DOHH2 (cell line): ENCODE data around the gene PTAR1.

Experiments used
- H3F3A ChIP-seq: fragments of 200-600 bp; sonication (generic), shearing (Covaris generic); 2 replicates; pipeline ENCODE4 v1.6.0; 2016; ENCODE audit warnings: antibody characterized with exemption, mild to moderate bottlenecking; ENCODE audit not compliant: control insufficient read depth, insufficient read depth
- H3K27ac ChIP-seq: fragments of 200-600 bp; sonication (generic); 2 replicates; pipeline ENCODE4 v1.5.1; 2014; ENCODE audit warnings: low read depth, mild to moderate bottlenecking, low read length, moderate library complexity
- H3K27me3 ChIP-seq: fragments of 200-600 bp; sonication (generic); 2 replicates; pipeline ENCODE4 v1.6.1; 2014; ENCODE audit warnings: mild to moderate bottlenecking, low read length, mixed read lengths; ENCODE audit not compliant: control insufficient read depth
- H3K36me3 ChIP-seq: fragments of 200-600 bp; sonication (generic); 2 replicates; pipeline ENCODE4 v1.6.1; 2014; ENCODE audit warnings: mild to moderate bottlenecking, low read length, moderate library complexity, mixed read lengths; ENCODE audit not compliant: control insufficient read depth
- H3K4me1 ChIP-seq: fragments of 200-600 bp; sonication (generic); 2 replicates; pipeline ENCODE4 v1.6.1; 2014; ENCODE audit warnings: mild to moderate bottlenecking, low read length, mixed read lengths; ENCODE audit not compliant: control insufficient read depth
- H3K4me2 ChIP-seq: fragments of 200-600 bp; sonication (generic); 2 replicates; pipeline ENCODE4 v1.6.0; 2014; ENCODE audit warnings: mild to moderate bottlenecking, low read length, moderate library complexity
- H3K4me3 ChIP-seq: fragments of 200-600 bp; sonication (generic); 2 replicates; pipeline ENCODE4 v1.5.1; 2014; ENCODE audit warnings: mild to moderate bottlenecking, low read length, mixed read lengths
- H3K79me2 ChIP-seq: fragments of 200-600 bp; sonication (generic); 2 replicates; pipeline ENCODE4 v1.6.1; 2014; ENCODE audit warnings: mild to moderate bottlenecking, low read length, mixed read lengths; ENCODE audit not compliant: control insufficient read depth
- H3K9me2 ChIP-seq: fragments of 200-600 bp; sonication (generic); replicated peaks from 2 replicates; pipeline ENCODE4 v1.6.1; 2014; ENCODE audit warnings: mild to moderate bottlenecking, low read length, mixed read lengths; ENCODE audit not compliant: control insufficient read depth
- H3K9me3 ChIP-seq: fragments of 200-600 bp; sonication (generic); 2 replicates; pipeline ENCODE4 v1.6.1; 2014; ENCODE audit warnings: antibody characterized with exemption, low read length, mixed read lengths; ENCODE audit not compliant: control insufficient read depth, insufficient read depth
- H4K20me1 ChIP-seq: fragments of 200-600 bp; sonication (generic); 2 replicates; pipeline ENCODE4 v1.6.0; 2014; ENCODE audit warnings: low read depth, mild to moderate bottlenecking, antibody characterized with exemption, low read length, moderate library complexity; ENCODE audit not compliant: control insufficient read depth, insufficient read depth
- EZH2phosphoT487 ChIP-seq: fragments of 200-600 bp; sonication (generic); IDR thresholded peaks from 2 replicates; pipeline ENCODE4 v1.6.1; 2017; ENCODE audit warnings: borderline replicate concordance, mild to moderate bottlenecking, antibody characterized with exemption, low read length, moderate library complexity, mixed read lengths
- TF ChIP-seq, protein P1 (sequence below): fragments of 200-600 bp; sonication (generic); IDR thresholded peaks from one replicate; pipeline ENCODE4 v1.5.1; 2014; ENCODE audit warnings: antibody characterized with exemption, mild to moderate bottlenecking, low read depth, low read length; ENCODE audit not compliant: poor library complexity, severe bottlenecking

The PTAR1 gene

DNA sequence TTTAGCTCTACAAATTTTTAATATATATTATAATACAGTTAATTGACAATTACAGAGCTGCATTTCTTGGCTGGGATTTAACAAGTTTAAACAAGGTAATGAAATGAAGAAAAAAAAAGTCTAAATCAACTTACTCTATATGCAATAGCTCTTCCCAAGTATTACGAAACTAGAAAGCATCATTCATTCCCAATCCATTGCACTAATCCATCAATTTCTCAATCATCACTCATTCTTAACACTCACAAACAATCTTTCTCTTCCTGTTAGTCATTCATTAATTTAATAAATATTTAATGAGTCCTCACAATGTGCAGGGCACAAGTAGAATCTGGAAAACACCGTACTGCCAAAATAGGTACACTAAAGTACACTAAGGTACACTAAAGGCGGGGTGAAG, 44.7 kb downstream of the PTAR1 start:
- TF ChIP-seq, protein P1, sequence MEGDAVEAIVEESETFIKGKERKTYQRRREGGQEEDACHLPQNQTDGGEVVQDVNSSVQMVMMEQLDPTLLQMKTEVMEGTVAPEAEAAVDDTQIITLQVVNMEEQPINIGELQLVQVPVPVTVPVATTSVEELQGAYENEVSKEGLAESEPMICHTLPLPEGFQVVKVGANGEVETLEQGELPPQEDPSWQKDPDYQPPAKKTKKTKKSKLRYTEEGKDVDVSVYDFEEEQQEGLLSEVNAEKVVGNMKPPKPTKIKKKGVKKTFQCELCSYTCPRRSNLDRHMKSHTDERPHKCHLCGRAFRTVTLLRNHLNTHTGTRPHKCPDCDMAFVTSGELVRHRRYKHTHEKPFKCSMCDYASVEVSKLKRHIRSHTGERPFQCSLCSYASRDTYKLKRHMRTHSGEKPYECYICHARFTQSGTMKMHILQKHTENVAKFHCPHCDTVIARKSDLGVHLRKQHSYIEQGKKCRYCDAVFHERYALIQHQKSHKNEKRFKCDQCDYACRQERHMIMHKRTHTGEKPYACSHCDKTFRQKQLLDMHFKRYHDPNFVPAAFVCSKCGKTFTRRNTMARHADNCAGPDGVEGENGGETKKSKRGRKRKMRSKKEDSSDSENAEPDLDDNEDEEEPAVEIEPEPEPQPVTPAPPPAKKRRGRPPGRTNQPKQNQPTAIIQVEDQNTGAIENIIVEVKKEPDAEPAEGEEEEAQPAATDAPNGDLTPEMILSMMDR, result no peak
- TF ChIP-seq EZH2phosphoT487, result no peak
- Histone ChIP-seq H3K9me2 (no peaks in the 10 kb centered on the region), H3K27me3 (no peaks in the 10 kb centered on the region), H3F3A (no peaks in the 10 kb centered on the region), H3K4me2 (no peak overlapping the region), H3K4me1 (no peaks in the 10 kb centered on the region), H3K36me3 (peaks cover 36% of the 10 kb centered on the region), H3K79me2 (no peaks in the 10 kb centered on the region), H4K20me1 (no peaks in the 10 kb centered on the region), H3K9me3 (no peaks in the 10 kb centered on the region), H3K27ac (no peak overlapping the region), H3K4me3 (no peak overlapping the region)

DNA sequence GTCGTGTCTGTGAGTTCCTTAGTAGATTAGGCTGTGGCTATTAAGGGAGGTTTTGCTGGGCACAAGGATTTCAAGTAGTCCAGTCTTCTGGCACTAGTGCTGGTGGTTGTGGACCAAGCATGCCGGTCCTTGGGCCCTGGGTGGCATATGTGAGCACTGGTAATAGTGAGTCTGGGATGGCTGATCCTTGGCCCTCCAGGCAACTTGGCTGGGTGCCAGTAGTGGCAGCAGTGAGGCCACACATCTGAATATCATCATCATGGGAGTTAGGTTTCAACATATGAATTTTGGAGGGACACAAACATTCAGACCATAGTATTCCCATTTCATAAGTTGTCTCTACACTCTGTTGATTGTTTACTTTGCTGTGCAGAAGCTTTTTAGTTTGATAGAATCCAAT, 62.3 kb downstream of the PTAR1 start:
- H3K4me1 ChIP-seq, result no peaks in the 10 kb centered on the region
- no peak overlapping the region for H3K27ac ChIP-seq
- H3K36me3 ChIP-seq, result no peaks in the 10 kb centered on the region
- H3K4me3 ChIP-seq, result no peak overlapping the region
- no peaks in the 10 kb centered on the region for H3F3A ChIP-seq
- H3K4me2 ChIP-seq, result no peak overlapping the region
- H3K9me2 ChIP-seq, result no peaks in the 10 kb centered on the region
- no peaks in the 10 kb centered on the region for H3K79me2 ChIP-seq
- no peaks in the 10 kb centered on the region for H4K20me1 ChIP-seq
- no peaks in the 10 kb centered on the region for H3K9me3 ChIP-seq
- TF ChIP-seq, protein P1, result no peak
- TF ChIP-seq EZH2phosphoT487, result no peak
- H3K27me3 ChIP-seq, result no peaks in the 10 kb centered on the region

DNA sequence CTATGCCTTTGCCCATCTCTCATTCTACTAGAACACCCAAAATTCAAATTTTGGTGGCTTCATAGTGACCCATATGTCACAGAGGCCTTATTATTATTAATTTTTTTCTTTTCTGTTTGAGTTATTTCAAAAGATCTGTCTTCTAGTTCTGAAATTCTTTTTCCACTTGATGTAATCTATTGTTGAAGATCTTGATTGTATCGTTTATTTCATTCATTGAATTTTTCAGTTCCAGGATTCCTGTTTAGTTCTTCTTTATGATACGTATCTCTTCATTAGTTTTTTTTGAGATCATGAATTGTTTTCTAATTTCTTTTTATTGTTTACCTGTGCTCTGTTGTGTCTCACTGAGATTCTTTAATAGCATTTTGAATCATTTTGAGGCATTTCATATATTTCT, 63.0 kb downstream of the PTAR1 start:
- H3K4me2 ChIP-seq, result no peak overlapping the region
- H4K20me1 ChIP-seq, result no peaks in the 10 kb centered on the region
- H3K9me2 ChIP-seq, result no peaks in the 10 kb centered on the region
- H3F3A ChIP-seq, result no peaks in the 10 kb centered on the region
- no peaks in the 10 kb centered on the region for H3K36me3 ChIP-seq
- TF ChIP-seq EZH2phosphoT487, result no peak
- TF ChIP-seq, protein P1, result no peak
- H3K9me3 ChIP-seq, result no peaks in the 10 kb centered on the region
- H3K4me3 ChIP-seq, result no peak overlapping the region
- H3K27me3 ChIP-seq, result no peaks in the 10 kb centered on the region
- no peaks in the 10 kb centered on the region for H3K4me1 ChIP-seq
- H3K27ac ChIP-seq, result no peak overlapping the region
- H3K79me2 ChIP-seq, result no peaks in the 10 kb centered on the region
